GM21619 (cell line): ENCODE data around the gene MYPN.

Source experiments
- ATAC-seq: cut with Tn5 transposase; IDR thresholded peaks from one replicate; pipeline ENCODE4 v1.9.1; 2021; ENCODE audit not compliant: unreplicated experiment

The MYPN gene

GRCh38 chr10:68088740-68089139 lies 20.5 kb upstream of the MYPN start:
- peak; percentile 72 for ATAC-seq

- no peak for ATAC-seq
Observed at GRCh38 chr10:68090586-68090985, 18.7 kb upstream of the MYPN start.

- no peak for ATAC-seq
Observed at GRCh38 chr10:68092512-68092911, 16.8 kb upstream of the MYPN start.

- ATAC-seq: no peak
Observed at GRCh38 chr10:68095153-68095552, 14.1 kb upstream of the MYPN start.

- no peak for ATAC-seq
Observed at GRCh38 chr10:68096913-68097516, 12.3 kb upstream of the MYPN start.

- ATAC-seq: no peak
Observed at GRCh38 chr10:68099736-68100135, 9.6 kb upstream of the MYPN start.

GRCh38 chr10:68101066-68101465 lies 8.2 kb upstream of the MYPN start:
- ATAC-seq: no peak

GRCh38 chr10:68103261-68103878 lies 5.9 kb upstream of the MYPN start:
- ATAC-seq: no peak

GRCh38 chr10:68103901-68104300 lies 5.4 kb upstream of the MYPN start:
- no peak for ATAC-seq

- no peak for ATAC-seq
Observed at GRCh38 chr10:68105820-68106219, 3.5 kb upstream of the MYPN start.

GRCh38 chr10:68106656-68107055 lies 2.6 kb upstream of the MYPN start:
- ATAC-seq: no peak

GRCh38 chr10:68107651-68108050 lies 1.6 kb upstream of the MYPN start:
- ATAC-seq: no peak

GRCh38 chr10:68108051-68108450 lies 1.2 kb upstream of the MYPN start:
- no peak for ATAC-seq

- no peak for ATAC-seq
Observed at GRCh38 chr10:68108653-68109052, 635 bp upstream of the MYPN start.

- ATAC-seq: no peak
Observed at GRCh38 chr10:68110027-68110426, 739 bp downstream of the MYPN start.

- no peak for ATAC-seq
Observed at GRCh38 chr10:68111584-68111983, 2.3 kb downstream of the MYPN start.

- ATAC-seq: no peak
Observed at GRCh38 chr10:68112837-68113236, 3.5 kb downstream of the MYPN start.

- no peak for ATAC-seq
Observed at GRCh38 chr10:68118657-68119056, 9.4 kb downstream of the MYPN start.

GRCh38 chr10:68121020-68121743 lies 11.9 kb downstream of the MYPN start:
- ATAC-seq: no peak

GRCh38 chr10:68121852-68122251 lies 12.6 kb downstream of the MYPN start:
- no peak for ATAC-seq

GRCh38 chr10:68124718-68125117 lies 15.4 kb downstream of the MYPN start:
- no peak for ATAC-seq

- no peak for ATAC-seq
Observed at GRCh38 chr10:68125772-68126171, 16.5 kb downstream of the MYPN start.
